ENCODE results near the gene CEP43.

DNA sequence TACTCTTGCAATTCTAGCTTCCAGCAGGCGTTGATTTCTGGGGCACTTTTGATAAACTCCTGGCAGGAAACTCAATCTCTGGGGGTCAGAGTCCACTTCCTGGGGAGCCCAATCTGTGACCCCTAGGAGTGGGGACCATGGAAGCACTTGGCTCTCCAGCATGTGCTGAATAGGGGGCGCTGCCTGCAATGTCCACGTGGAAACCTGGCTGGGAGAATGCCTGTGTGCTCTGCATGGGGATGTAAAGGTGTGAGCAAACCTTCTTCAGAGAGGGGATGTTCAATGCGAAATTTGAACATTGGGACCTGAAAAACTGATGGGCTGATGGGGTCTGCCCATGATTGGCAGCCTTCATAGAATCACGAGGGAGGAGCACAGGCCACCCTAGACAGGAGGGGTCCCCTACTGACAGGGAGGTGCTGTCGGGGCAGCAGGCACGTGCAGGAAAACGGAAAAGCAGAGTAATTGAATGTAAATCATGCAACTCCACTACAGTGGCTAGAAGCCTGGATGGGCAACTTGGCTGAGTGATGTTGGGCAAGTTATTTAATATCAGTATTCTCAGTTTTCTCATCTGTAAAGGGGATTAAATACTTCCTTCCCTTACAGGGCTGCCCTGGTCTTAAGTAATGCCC lies 47.8 kb downstream of the CEP43 start:
- no peak for TF ChIP-seq RXRA (IDR thresholded peaks at IDR 0.05; ENCODE audit: insufficient read depth, low read depth, low read length)
- TF ChIP-seq KDM1A (IDR thresholded peaks at IDR 0.05; ENCODE audit: borderline replicate concordance, low read length): no peak
- no peak for TF ChIP-seq SP2 (IDR thresholded peaks at IDR 0.05; ENCODE audit: low read length)
- peak; percentile 8 to 24; a peak in 2 of 4 replicates for TF ChIP-seq RAD21 (IDR thresholded peaks at IDR 0.05 in 1 of 2, conservative IDR thresholded peaks at IDR 0.05 in 1 of 2; ENCODE audit: low read depth in 2 of 2, low read length in 2 of 2)
- TF ChIP-seq YY1 (IDR thresholded peaks at IDR 0.05; ENCODE audit: low read depth, low read length): no peak
